A673 (cell line): ENCODE data around the gene SPC24.

Experiments used
- CTCF ChIP-seq: fragments of 300-800, 200-600 bp; sonication (generic); conservative IDR thresholded peaks from 2 replicates; pipeline ENCODE4 v1.5.1; 2017; ENCODE audit warnings: low read depth, mild to moderate bottlenecking, antibody characterized with exemption, low read length, moderate library complexity, mixed read lengths
- EZH2 ChIP-seq: fragments of 200-600 bp; sonication (generic); IDR thresholded peaks from 2 replicates; pipeline ENCODE4 v1.6.1; 2017; ENCODE audit warnings: borderline replicate concordance, low read depth, mild to moderate bottlenecking, mixed read lengths, antibody characterized with exemption, low read length; ENCODE audit not compliant: poor library complexity, severe bottlenecking

GRCh38 chr19:11151181-11151580 lies 4.4 kb downstream of the SPC24 start:
- TF ChIP-seq CTCF (no peak), EZH2 (no peak)
